Subcutaneous adipose tissue (tissue), 4 donors: ENCODE results near the gene MINDY4. TPM values are rescaled to one million over a fixed set of nuclear protein-coding genes. Genes with fewer than 3 reads are reported as not detected.

ENCODE experiments used
- total RNA-seq, 4 donors: library from RNA; depleted of rRNA; stranded (reverse); fragments of >200 nt; gene quantifications; one replicate each; pipeline ENCODE4 v1.1.0, GENCODE V29; 2016
- TF ChIP-seq, protein P1 (sequence below): fragments of 450-650 bp; IDR thresholded peaks from one replicate; pipeline ENCODE4 v1.5.1; 2016; ENCODE audit warnings: low read depth, mild to moderate bottlenecking, control low read depth, antibody characterized with exemption, moderate library complexity

Gene MINDY4
- total RNA-seq, 4 donors from 2014 or later, result 3.7 to 8.5 (median 7.4) TPM

DNA sequence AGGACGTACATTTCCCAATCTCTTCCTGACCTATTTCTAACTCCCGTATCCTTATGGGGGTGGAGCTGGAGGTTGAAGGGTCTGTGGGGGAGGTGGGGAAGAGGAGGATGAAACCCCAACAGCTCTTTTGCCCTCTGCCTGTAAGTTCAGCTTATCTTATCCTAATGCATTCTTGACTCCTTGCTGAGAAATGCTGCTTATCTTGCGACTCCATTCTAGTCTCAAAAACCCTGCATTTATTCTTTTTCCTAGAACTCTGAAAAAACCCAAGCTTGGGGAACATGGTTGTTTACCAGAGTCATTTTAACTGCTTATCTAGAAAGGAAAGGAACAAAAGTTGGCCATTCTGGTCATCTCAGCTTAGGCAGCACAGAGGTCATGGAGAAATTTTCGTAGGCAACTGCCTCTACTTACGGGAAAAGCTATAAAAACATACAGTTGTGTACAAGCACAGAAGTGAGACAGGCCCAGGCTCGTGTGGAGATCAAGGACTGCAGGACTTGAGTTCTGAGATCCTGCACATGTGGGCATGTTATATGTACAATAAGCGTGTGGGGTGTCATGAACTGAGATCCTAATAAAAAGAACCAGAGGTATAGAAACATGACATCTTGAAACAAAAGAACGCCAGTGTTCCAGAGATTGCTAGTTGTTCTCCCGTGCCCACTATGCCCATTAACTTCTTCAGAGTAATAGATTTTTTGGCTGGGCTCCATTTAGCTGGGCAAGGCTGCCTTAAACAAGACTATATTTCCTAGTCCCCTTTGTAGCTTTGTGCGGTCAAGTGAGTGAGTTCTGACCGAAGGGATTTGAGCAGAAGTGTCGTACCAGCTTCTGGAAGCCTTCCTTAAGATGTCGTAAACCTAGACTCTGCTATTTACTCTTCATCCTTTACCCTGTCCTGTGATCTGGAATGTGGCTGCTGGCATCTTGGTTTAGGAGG, 9.7 kb upstream of the MINDY4 start:
- TF ChIP-seq, protein P1, sequence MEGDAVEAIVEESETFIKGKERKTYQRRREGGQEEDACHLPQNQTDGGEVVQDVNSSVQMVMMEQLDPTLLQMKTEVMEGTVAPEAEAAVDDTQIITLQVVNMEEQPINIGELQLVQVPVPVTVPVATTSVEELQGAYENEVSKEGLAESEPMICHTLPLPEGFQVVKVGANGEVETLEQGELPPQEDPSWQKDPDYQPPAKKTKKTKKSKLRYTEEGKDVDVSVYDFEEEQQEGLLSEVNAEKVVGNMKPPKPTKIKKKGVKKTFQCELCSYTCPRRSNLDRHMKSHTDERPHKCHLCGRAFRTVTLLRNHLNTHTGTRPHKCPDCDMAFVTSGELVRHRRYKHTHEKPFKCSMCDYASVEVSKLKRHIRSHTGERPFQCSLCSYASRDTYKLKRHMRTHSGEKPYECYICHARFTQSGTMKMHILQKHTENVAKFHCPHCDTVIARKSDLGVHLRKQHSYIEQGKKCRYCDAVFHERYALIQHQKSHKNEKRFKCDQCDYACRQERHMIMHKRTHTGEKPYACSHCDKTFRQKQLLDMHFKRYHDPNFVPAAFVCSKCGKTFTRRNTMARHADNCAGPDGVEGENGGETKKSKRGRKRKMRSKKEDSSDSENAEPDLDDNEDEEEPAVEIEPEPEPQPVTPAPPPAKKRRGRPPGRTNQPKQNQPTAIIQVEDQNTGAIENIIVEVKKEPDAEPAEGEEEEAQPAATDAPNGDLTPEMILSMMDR, result no peak

DNA sequence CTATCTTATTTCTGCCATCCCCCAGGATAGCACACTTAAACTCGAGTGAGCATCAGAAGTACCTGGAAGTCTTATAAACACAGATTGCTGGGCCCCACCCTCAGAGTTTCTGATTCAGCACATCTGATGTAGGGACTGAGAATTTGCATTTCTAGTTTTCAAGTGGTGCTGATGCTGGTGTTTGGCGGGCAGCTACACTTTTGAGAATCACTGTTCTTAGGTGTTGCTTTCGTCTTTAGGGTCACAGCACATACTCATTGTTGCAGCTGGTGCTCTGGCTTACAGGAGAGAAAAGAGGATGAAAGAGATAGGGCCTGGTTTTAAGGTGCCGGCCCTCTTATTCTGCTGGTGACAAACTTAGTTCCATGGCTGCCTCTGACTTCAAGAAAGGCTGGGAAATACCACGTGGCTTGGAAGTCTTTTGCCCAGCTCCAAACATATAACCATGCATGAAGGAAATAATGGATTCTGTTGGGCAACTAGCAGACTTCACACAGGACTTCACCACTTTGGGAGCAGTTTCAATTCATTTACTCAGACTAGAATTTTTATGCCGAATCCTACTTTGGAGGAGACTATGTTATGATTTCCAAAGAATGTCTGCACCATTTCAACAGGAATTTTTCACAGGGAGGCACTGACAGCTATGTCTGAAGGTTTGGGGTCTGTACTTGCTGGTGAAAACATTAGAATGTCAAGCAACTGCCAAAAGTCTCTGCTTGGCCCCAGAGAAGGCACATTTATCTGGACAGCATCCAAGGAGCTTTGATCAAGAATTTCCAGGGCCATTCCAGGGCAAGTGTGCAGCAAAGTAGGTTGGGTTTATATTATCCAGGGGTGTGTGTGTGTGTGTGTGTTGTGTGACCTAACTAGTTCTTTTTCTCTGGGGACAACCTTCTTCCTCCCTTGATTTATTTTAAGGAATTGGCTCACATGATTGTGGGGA, 6.9 kb upstream of the MINDY4 start:
- TF ChIP-seq, protein P1, result no peak

DNA sequence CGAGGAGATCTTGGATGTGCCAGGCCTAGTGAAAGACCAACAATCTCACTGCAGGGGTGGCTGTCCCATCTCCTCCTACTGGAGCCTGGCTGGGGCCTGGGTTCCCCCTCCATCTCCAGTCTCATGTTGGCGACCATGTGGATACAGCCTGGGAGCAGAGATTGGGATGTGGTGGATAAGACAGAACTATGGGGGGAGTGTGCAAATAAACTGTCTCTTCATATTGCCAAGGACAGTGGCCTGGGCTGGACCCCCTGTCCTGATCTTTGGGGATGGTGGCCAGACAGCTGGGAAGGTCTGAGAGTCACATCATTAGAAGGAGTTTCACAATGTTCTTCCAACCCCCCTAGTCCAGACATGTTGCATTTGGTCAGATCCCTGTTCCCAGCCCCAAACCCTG, 5.8 kb upstream of the MINDY4 start:
- TF ChIP-seq, protein P1, result no peak

DNA sequence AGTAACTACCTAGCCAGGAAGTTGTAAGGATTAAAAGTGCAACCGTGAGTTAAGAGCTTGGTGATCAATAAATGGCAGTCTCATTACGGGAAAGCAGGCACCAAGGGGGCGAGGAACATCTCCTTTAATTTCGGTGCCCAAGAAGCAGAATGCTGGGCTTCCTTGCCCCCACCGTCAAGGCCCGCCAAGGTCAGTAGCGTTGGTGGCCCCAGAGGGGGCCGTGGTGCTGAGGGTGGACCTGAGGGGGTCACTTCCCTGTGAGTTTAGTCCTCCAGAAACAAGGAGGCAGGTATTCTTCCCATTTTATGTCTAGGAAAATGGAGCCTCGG, 408 bp upstream of the MINDY4 start:
- TF ChIP-seq, protein P1, result no peak

DNA sequence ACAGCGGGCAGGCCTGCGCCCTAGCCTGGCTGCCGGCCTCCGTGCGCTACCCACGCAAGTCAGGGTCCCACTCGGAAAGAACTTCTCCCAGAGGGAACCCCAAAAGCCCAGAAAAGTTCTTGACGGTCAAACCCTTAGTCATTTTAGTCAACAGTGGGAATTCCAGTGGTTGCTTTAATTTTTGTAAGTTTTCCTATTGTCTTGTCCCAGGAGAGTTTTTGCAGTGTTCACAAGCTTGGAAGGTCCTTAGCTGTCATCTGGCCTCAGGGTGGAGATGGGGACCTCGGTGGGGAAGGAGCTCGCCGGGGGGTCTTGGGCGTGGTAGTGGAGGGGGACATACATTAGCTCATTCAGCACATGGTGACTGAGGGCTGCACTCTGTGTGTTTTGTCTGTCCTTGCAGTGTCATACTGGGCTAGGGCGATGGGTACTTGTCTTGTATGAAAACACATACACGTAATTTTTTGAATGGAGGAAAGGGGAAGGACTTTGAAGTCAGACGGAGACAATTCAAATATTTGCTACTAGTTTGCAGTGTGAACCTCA, 736 bp downstream of the MINDY4 start:
- TF ChIP-seq, protein P1, result no peak

DNA sequence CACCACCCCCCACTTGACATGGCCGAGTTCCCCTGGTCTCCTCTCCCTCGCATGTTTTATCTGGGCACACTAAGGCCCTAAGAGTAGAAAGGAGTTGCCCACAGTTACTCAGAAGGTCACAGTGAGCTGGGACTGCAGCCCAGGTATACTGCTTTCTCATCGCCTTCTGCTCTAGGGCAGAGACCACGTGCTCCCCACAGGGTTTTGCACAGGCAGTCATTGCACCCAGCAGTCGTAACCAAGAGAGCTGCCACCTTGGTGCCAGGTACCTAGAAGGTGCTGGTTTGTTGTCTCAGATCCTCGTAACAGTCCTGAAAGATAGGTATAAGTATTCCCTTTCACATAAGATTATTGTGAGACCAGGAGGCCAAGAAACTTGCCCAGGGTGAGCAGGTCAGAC, 1.8 kb downstream of the MINDY4 start:
- TF ChIP-seq, protein P1, result no peak

DNA sequence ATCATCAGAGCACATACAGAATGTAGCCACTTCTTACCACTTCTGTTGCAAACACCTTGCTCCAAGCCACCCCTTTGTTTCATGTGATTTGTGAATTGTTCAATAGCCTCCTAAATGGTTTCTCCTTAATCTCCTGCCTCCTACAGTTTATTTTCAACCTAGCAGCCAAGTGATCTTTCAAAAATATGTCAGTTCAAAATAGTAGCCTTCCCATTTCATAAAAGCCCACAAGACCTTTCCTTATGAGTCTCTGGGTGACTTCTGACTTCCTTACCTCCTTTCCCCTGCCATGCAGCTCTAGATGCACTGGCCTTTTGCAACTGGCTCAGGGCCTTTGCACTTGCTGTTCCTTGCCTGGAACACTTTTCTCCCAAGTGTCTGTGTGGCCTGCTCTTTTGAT, 4.8 kb downstream of the MINDY4 start:
- TF ChIP-seq, protein P1, result no peak
